Thyroid gland (tissue), 4 donors: ENCODE results near the gene PLEKHA6. TPM values are rescaled to one million over a fixed set of nuclear protein-coding genes. Genes with fewer than 3 reads are reported as not detected.

ENCODE experiments used
- DNase-seq, 2 donors: peaks; one replicate each; pipeline ENCODE4 v3.0.0-alpha.2; 2019
- H3K27ac ChIP-seq, 3 donors: fragments of 200-600 bp; sonication (generic); 1 replicate in 2 of 3; 2 replicates in 1 of 3; pipeline ENCODE4 v1.5.1; 2016 to 2019; ENCODE audit warnings: mild to moderate bottlenecking in 1 of 3, moderate library complexity in 1 of 3
- H3K27me3 ChIP-seq: fragments of 200-600 bp; sonication (generic); one replicate; pipeline ENCODE4 v1.5.1; 2019
- H3K36me3 ChIP-seq, 2 donors: fragments of 200-600 bp; sonication (generic); one replicate each; pipeline ENCODE4 v1.5.1; 2016 to 2019
- H3K4me1 ChIP-seq, 2 donors: fragments of 200-600 bp; sonication (generic); one replicate each; pipeline ENCODE4 v1.5.1; 2017 to 2019
- H3K4me3 ChIP-seq, 3 donors: fragments of 200-600 bp; sonication (generic); replicated peaks in 1 of 3; 1 replicate in 2 of 3; 2 replicates in 1 of 3; pipeline ENCODE4 v1.5.1; 2016; ENCODE audit warnings: mild to moderate bottlenecking in 1 of 3
- H3K9me3 ChIP-seq: fragments of 200-600 bp; sonication (generic); one replicate; pipeline ENCODE4 v1.5.1; 2017
- CTCF ChIP-seq, 6 experiments: fragments of 200-600 bp in 3 of 6; fragments of 450-650 bp in 3 of 6; sonication (generic) in 3 of 6; IDR thresholded peaks; one replicate each; pipeline ENCODE4 v1.5.1; 2016 to 2019; ENCODE audit warnings: antibody characterized with exemption in 6 of 6, mild to moderate bottlenecking in 2 of 6, inconsistent platforms in 1 of 6, moderate library complexity in 1 of 6
- POLR2A ChIP-seq, 2 donors: fragments of 450-650 bp; IDR thresholded peaks; one replicate each; pipeline ENCODE4 v1.6.1; 2017; ENCODE audit warnings: antibody characterized with exemption in 2 of 2, mild to moderate bottlenecking in 2 of 2, moderate library complexity in 1 of 2
- WGBS, 2 donors: methylation state at CpG; one replicate each; pipeline ENCODE4 v1.1.5; 2017; 5-methylcytosine and 5-hydroxymethylcytosine counted together
- intact Hi-C: fragments of 100-400 bp; cut with DNase I; formaldehyde crosslinking; loops from one replicate; pipeline ENCODE4 v1.15.1; 2023
- total RNA-seq, 4 donors: library from RNA; depleted of rRNA; stranded (reverse); fragments of >200 nt; gene quantifications; one replicate each; pipeline ENCODE4 v1.2.3, GENCODE V29; 2016

PLEKHA6 gene
- total RNA-seq, 4 donors from 2014 or later: 2.9 to 8.9 (median 4.0) TPM

GRCh38 chr1:204249736-204250427 lies 109.8 kb downstream of the PLEKHA6 start:
- Histone ChIP-seq H3K27me3 (no peaks in the 10 kb centered on the region), H3K4me3 (no peak overlapping the region), H3K36me3 (no peaks in the 10 kb centered on the region), H3K4me1 (peaks cover 3 to 5% of the 10 kb centered on the region in 2 donors), H3K27ac (no peak overlapping the region), H3K9me3 (no peaks in the 10 kb centered on the region)
- intact Hi-C loops: no loop called here
- no peak for DNase-seq
- WGBS, 2 donors: 87 to 88% methylated on average over 7 of the region's 7 CpGs
- TF ChIP-seq POLR2A (IDR thresholded peaks at IDR 0.05): no peak
- no peak for TF ChIP-seq CTCF (IDR thresholded peaks at IDR 0.05)

GRCh38 chr1:204248954-204249353 lies 110.8 kb downstream of the PLEKHA6 start:
- TF ChIP-seq CTCF (IDR thresholded peaks at IDR 0.05): no peak
- WGBS, 2 donors: 94 to 98% methylated on average over 3 of the region's 3 CpGs
- no peak for DNase-seq
- H3K4me3 ChIP-seq: no peak overlapping the region
- intact Hi-C loops: no loop called here
- H3K27ac ChIP-seq: no peak overlapping the region
- H3K27me3 ChIP-seq: no peaks in the 10 kb centered on the region
- H3K36me3 ChIP-seq: no peaks in the 10 kb centered on the region
- H3K4me1 ChIP-seq: no peaks in the 10 kb centered on the region
- H3K9me3 ChIP-seq: no peaks in the 10 kb centered on the region

GRCh38 chr1:204246876-204247275 lies 112.9 kb downstream of the PLEKHA6 start:
- TF ChIP-seq POLR2A (IDR thresholded peaks at IDR 0.05) (no peak), CTCF (IDR thresholded peaks at IDR 0.05) (no peak)
- Histone ChIP-seq H3K9me3 (no peaks in the 10 kb centered on the region), H3K4me3 (no peak overlapping the region), H3K36me3 (no peaks in the 10 kb centered on the region), H3K27ac (no peak overlapping the region), H3K4me1 (no peaks in the 10 kb centered on the region), H3K27me3 (no peaks in the 10 kb centered on the region)
- WGBS, 2 donors: 91 to 95% methylated on average over 4 of the region's 4 CpGs
- no peak for DNase-seq
- intact Hi-C loops: no loop called here

DNA sequence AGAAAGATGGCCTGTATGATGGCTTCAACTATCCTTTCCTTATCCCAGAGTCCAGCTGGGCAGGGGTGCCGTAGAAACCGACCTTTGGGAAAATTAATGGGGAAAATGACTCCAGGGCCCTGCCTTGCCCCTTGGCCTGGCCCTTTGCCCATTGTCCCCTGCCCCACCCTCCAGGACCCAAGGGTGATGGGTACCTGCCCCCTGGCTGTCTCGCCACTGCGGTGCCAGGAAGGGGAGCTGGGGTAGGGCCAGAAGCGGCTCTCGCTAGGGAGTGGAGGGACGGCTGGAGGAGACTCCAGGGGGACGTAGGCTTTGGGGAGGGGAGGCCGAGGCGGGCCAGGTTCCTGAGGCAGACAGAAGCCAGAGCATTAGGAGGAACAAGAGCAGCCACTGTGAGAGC lies 116.8 kb downstream of the PLEKHA6 start:
- Histone ChIP-seq H3K9me3 (no peaks in the 10 kb centered on the region), H3K27me3 (no peaks in the 10 kb centered on the region), H3K4me3 (no peak overlapping the region), H3K4me1 (no peaks in the 10 kb centered on the region), H3K27ac (no peak overlapping the region), H3K36me3 (no peaks in the 10 kb centered on the region)
- no peak for TF ChIP-seq CTCF (IDR thresholded peaks at IDR 0.05)
- TF ChIP-seq POLR2A (IDR thresholded peaks at IDR 0.05): no peak
- 92 to 99% methylated on average over 10 of the region's 10 CpGs for WGBS, 2 donors
- DNase-seq: no peak
- intact Hi-C loops: no loop called here

DNA sequence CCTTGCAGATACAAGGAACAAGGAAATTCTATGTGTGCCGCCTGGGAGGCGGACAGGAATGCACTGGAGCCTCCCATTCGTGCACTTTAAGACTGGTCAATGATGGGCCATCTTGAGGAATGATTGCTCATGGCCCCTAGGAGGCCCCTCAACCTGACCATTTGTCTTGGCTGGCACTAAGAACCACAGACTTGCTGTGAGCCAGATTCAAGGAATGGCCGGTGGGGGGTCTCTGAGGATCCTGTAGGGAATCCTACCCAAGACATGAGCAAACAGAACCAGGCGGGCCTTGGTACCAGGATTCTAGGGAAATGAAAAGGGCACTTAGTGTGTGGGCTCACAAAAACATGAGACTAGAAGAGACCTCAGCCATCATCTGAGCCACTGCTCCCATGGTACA lies 117.8 kb downstream of the PLEKHA6 start:
- intact Hi-C loops: no loop called here

More for the DNA sequence above, 117.8 kb downstream of the PLEKHA6 start:
- Histone ChIP-seq H3K9me3 (no peaks in the 10 kb centered on the region), H3K4me3 (no peak overlapping the region), H3K4me1 (no peaks in the 10 kb centered on the region), H3K27me3 (no peaks in the 10 kb centered on the region), H3K36me3 (no peaks in the 10 kb centered on the region), H3K27ac (no peak overlapping the region)
- no peak for DNase-seq
- TF ChIP-seq POLR2A (IDR thresholded peaks at IDR 0.05): no peak
- no peak for TF ChIP-seq CTCF (IDR thresholded peaks at IDR 0.05)
- 95 to 97% methylated on average over 5 of the region's 5 CpGs for WGBS, 2 donors
